Measurements from ENCODE around the gene CACNA2D1.

DNA sequence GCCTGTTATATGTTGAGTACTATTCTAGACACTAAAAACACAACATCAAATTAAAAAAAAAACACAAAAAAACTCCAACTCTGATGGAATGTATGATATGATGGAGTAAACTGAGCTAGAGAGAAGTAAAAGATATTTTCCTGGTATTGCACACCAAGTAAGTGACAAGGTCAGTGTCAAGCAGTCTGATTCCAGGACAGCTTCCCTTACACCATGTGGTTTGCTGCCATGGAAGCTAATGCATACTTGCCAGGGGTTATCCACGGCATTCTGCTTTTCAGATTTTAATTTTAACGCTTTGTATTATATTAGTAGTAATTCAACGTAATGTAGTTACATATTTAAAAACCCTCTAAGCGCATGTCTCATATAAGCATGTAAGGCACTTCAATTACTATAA is 48.4 kb downstream of the CACNA2D1 start:
- TF ChIP-seq, protein P1, sequence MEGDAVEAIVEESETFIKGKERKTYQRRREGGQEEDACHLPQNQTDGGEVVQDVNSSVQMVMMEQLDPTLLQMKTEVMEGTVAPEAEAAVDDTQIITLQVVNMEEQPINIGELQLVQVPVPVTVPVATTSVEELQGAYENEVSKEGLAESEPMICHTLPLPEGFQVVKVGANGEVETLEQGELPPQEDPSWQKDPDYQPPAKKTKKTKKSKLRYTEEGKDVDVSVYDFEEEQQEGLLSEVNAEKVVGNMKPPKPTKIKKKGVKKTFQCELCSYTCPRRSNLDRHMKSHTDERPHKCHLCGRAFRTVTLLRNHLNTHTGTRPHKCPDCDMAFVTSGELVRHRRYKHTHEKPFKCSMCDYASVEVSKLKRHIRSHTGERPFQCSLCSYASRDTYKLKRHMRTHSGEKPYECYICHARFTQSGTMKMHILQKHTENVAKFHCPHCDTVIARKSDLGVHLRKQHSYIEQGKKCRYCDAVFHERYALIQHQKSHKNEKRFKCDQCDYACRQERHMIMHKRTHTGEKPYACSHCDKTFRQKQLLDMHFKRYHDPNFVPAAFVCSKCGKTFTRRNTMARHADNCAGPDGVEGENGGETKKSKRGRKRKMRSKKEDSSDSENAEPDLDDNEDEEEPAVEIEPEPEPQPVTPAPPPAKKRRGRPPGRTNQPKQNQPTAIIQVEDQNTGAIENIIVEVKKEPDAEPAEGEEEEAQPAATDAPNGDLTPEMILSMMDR (IDR thresholded peaks at IDR 0.05; ENCODE audit: low read depth, low read length): no peak
- TF ChIP-seq, protein P2, sequence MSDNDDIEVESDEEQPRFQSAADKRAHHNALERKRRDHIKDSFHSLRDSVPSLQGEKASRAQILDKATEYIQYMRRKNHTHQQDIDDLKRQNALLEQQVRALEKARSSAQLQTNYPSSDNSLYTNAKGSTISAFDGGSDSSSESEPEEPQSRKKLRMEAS (IDR thresholded peaks at IDR 0.05; ENCODE audit: low read depth, low read length): no peak
- TF ChIP-seq POLR2A (IDR thresholded peaks at IDR 0.05; ENCODE audit: extremely low read depth, insufficient read length) (no peak), MYC (IDR thresholded peaks at IDR 0.05; ENCODE audit: low read depth, low read length) (no peak)
